Activated CD4-positive, alpha-beta T cell treated with anti-CD3 and anti-CD28 coated beads, Interleukin-2, Interleukin-4, amounts not matched to agents 100 ng/mL and 50 ng/mL, durations not matched to agents 16 hours and 8 hours (primary cell): ENCODE measurements around the gene CLECL1.
"Not testable (repeated sequence)": the region's sequence is repeated elsewhere in the genome, so short reads cannot be mapped to it uniquely, and the experiment has no call there.

ENCODE experiments used
- DNase-seq: peaks from one replicate; pipeline ENCODE4 v3.0.0-alpha.2; 2020; ENCODE audit warnings: low spot score

CLECL1 gene

DNA sequence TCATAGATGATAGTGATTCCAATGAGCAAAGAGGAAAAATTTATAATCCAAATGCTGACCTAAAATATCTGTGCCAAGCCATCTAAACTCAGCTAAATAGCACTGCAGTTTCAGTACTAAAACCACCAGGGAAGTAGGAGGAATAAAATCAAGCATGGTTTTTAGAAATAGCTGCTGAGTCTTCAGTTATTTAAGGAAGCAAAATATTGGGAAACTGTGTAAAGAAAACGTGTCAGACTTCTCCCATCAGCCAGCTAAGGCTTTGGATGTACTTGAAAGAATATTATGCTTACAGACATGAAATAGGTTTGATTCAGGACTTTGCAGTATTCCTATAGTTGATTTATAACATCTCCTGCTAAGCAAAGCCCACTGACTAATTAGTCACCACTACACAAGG lies 38.7 kb downstream of the CLECL1 start:
- no peak for DNase-seq

GRCh38 chr12:9692909-9693308 lies 40.0 kb downstream of the CLECL1 start:
- no peak for DNase-seq

DNA sequence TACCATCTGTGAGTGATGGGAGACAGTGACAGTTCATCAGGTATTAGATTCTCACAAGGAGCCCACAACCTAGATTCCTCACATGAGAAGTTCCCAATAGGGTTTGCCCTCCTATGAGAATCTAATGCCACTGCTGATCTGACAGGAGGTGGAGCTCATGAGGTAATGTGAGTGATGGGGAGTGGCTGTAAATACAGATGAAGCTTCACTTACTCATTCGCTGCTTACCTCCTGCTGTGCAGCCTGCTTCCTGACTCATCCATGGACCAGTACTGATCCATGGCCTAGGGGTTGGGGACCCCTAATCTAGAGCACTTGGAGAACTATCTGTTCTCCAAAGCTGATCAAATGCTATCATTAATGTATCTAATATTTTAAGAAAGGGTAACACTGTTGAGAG lies 45.7 kb downstream of the CLECL1 start:
- no peak for DNase-seq

- DNase-seq = no peak
Measured at GRCh38 chr12:9685915-9686314, 47.0 kb downstream of the CLECL1 start.

DNA sequence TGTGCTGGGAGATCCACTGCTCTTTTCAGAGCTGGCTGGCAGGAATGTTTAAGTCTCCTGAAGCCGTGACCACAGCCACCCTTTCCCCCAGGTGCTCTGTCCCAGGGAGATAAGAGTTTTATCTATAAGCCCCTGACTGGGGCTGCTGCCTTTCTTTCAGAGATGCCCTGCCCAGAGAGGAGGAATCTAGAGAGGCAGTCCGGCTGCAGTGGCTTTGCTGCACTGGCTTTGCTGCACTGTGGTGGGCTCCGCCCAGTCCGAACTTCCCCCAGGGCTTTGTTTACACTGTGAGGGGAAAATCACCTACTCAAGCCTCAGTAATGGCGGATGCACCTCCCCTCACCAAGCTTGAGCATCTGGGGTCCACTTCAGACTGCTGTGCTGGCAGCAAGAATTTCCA lies 47.5 kb downstream of the CLECL1 start:
- DNase-seq = not testable (repeated sequence)

GRCh38 chr12:9682949-9683348 lies 49.9 kb downstream of the CLECL1 start:
- not testable (repeated sequence) for DNase-seq

DNA sequence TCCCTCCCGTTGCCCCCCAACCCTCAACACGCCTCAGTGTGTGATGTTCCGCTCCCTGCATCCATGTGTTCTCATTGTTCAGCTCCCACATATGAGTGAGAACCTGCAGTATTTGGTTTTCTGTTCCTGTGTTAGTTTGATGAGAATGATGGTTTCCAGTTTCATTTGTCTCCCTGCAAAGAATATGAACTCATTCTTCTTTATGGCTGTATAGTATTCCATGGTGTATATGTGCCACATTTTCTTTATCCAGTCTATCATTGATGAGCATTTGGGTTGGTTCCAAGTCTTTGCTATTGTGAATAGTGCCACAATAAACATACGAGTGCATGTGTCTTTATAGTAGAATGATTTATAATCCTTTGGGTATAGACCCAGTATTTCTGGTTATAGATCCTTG lies 50.4 kb downstream of the CLECL1 start:
- DNase-seq = not testable (repeated sequence)

- DNase-seq = peak; percentile 63
Measured at GRCh38 chr12:9674226-9674590, 58.7 kb downstream of the CLECL1 start.

DNA sequence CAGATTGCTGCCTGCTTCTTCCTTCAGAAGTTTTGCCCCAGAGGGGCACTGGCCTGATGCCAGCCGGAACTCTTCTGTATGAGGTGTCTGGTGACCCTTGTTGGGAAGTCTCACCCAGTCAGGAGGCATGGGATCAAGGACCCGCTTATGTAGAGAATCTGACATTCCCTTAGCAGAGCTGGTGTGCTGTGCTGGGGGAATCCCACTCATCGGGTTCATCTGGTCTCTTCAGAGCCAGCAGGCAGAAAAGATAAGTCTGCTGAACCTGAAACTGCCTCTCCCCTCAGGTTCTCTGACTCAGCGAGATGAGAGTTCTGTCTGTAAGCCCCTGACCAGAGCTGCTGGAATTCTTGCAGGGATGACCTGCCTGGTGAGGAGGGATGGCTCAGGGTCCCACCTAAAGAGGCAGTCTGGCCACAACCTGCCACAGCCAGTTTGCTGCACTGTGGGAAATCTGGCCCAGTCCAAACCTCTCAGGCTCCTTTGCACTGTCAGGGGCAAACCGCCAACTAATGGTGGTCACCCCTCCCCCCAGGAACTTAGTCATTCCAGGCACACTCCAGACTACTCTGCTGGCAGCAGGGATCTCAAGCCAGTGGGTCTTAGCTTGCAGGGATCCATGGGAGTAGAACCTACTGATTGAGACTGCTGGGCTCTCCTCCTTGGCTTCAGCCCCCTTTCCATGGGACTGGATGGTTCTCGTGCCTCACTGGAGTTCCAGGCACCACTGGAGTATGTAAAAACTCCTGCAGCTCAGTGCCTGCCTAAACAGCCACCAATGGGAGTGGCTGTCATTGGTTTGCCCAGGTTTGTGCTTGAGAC lies 59.3 kb downstream of the CLECL1 start:
- DNase-seq = peak; percentile 79
